Trophoblast cell (in vitro differentiated cells and primary cell): ENCODE results near the gene CIDEC.
A peak's percentile ranks its signal among the peaks of the same experiment; 100 is the strongest.

Source experiments
- DNase-seq, 2 donors: peaks; one replicate each; pipeline ENCODE4 v3.0.0-alpha.2; 2016
- H2AFZ ChIP-seq: 2 replicates; pipeline ENCODE4 v1.6.1; 2013; ENCODE audit warnings: low read length, moderate library complexity, mild to moderate bottlenecking; ENCODE audit not compliant: insufficient read depth, poor library complexity
- H2AK5ac ChIP-seq: 2 replicates; pipeline ENCODE4 v1.6.1; 2013; ENCODE audit warnings: mild to moderate bottlenecking, low read length
- H2BK120ac ChIP-seq: 2 replicates; pipeline ENCODE4 v1.6.1; 2013; ENCODE audit warnings: low read length, mild to moderate bottlenecking, moderate library complexity; ENCODE audit not compliant: insufficient read depth, poor library complexity
- H2BK12ac ChIP-seq: 2 replicates; pipeline ENCODE4 v1.6.1; 2013; ENCODE audit warnings: mild to moderate bottlenecking, low read length, moderate library complexity
- H2BK5ac ChIP-seq: 2 replicates; pipeline ENCODE4 v1.6.1; 2013; ENCODE audit warnings: low read length, low read depth, moderate library complexity, mild to moderate bottlenecking; ENCODE audit not compliant: poor library complexity
- H3K14ac ChIP-seq: 2 replicates; pipeline ENCODE4 v1.6.1; 2013; ENCODE audit warnings: mild to moderate bottlenecking, low read length
- H3K18ac ChIP-seq: 2 replicates; pipeline ENCODE4 v1.6.1; 2013; ENCODE audit warnings: mild to moderate bottlenecking, low read length
- H3K23ac ChIP-seq: 2 replicates; pipeline ENCODE4 v1.6.1; 2013; ENCODE audit warnings: low read length
- H3K27ac ChIP-seq: 2 replicates; pipeline ENCODE4 v1.5.1; 2013; ENCODE audit warnings: low read depth, mild to moderate bottlenecking, inconsistent platforms, low read length, moderate library complexity
- H3K27me3 ChIP-seq: 2 replicates; pipeline ENCODE4 v1.6.1; 2013; ENCODE audit warnings: inconsistent platforms, mild to moderate bottlenecking, low read length, moderate library complexity; ENCODE audit not compliant: insufficient read depth
- H3K36me3 ChIP-seq, 2 experiments: 1 replicate in 1 of 2; 2 replicates in 1 of 2; pipeline ENCODE4 v1.6.1; 2013; ENCODE audit warnings: low read length in 2 of 2, mild to moderate bottlenecking in 2 of 2, moderate library complexity in 1 of 2; ENCODE audit not compliant: insufficient read depth in 2 of 2, control insufficient read depth in 1 of 2
- H3K4ac ChIP-seq: 2 replicates; pipeline ENCODE4 v1.6.1; 2013; ENCODE audit warnings: low read depth, mild to moderate bottlenecking, low read length, moderate library complexity
- H3K4me1 ChIP-seq, 2 experiments: 1 replicate in 1 of 2; 2 replicates in 1 of 2; pipeline ENCODE4 v1.6.1; 2013; ENCODE audit warnings: low read length in 2 of 2, mild to moderate bottlenecking in 2 of 2, moderate library complexity in 1 of 2; ENCODE audit not compliant: insufficient read depth in 2 of 2, control insufficient read depth in 1 of 2
- H3K4me2 ChIP-seq: 2 replicates; pipeline ENCODE4 v1.6.1; 2013; ENCODE audit warnings: inconsistent platforms, mild to moderate bottlenecking, low read length, moderate library complexity
- H3K4me3 ChIP-seq: 2 replicates; pipeline ENCODE4 v1.5.1; 2013; ENCODE audit warnings: mild to moderate bottlenecking, low read depth, low read length, inconsistent platforms
- H3K79me1 ChIP-seq: one replicate; pipeline ENCODE4 v1.6.1; 2013; ENCODE audit warnings: low read length
- H3K79me2 ChIP-seq: 2 replicates; pipeline ENCODE4 v1.6.1; 2013; ENCODE audit warnings: low read length, mild to moderate bottlenecking; ENCODE audit not compliant: control insufficient read depth, insufficient read depth, poor library complexity
- H3K9ac ChIP-seq: 2 replicates; pipeline ENCODE4 v1.6.1; 2013; ENCODE audit warnings: mild to moderate bottlenecking, low read length
- H3K9me3 ChIP-seq: 2 replicates; pipeline ENCODE4 v1.6.1; 2013; ENCODE audit warnings: low read depth, mild to moderate bottlenecking, control low read depth, inconsistent platforms, low read length; ENCODE audit not compliant: insufficient read depth
- H4K12ac ChIP-seq: 2 replicates; pipeline ENCODE4 v1.6.1; 2013; ENCODE audit warnings: low read depth, mild to moderate bottlenecking, low read length, moderate library complexity
- H4K8ac ChIP-seq: 2 replicates; pipeline ENCODE4 v1.6.1; 2013; ENCODE audit warnings: low read depth, mild to moderate bottlenecking, low read length, moderate library complexity
- H4K91ac ChIP-seq: one replicate; pipeline ENCODE4 v1.6.1; 2013; ENCODE audit warnings: low read depth, mild to moderate bottlenecking, low read length, moderate library complexity
- WGBS: extraction: QIAGEN DNeasy Blood & Tissue Kit; methylation state at CpG from one replicate; pipeline ENCODE4 v1.1.7; 2013; ENCODE audit warnings: missing lambda C conversion rate; ENCODE audit not compliant: insufficient read length, insufficient coverage; ENCODE audit errors: extremely low coverage; 5-methylcytosine and 5-hydroxymethylcytosine counted together

Gene CIDEC

GRCh38 chr3:9886328-9886727 lies 6.3 kb upstream of the CIDEC start:
- H2BK120ac ChIP-seq: no peak overlapping the region
- no peak overlapping the region for H3K27ac ChIP-seq
- peaks cover 15% of the 10 kb centered on the region for H3K79me1 ChIP-seq
- H3K36me3 ChIP-seq: no peaks in the 10 kb centered on the region
- H3K9ac ChIP-seq: no peak overlapping the region
- H3K14ac ChIP-seq: no peak overlapping the region
- H4K12ac ChIP-seq: no peak overlapping the region
- H2BK12ac ChIP-seq: peak overlapping the region; percentile 79
- H4K8ac ChIP-seq: no peak overlapping the region
- H2AFZ ChIP-seq: no peak overlapping the region
- no peak overlapping the region for H3K23ac ChIP-seq
- no peak overlapping the region for H2BK5ac ChIP-seq
- H3K4me3 ChIP-seq: no peak overlapping the region
- H3K27me3 ChIP-seq: no peaks in the 10 kb centered on the region
- no peak overlapping the region for H3K4me2 ChIP-seq
- no peak for DNase-seq
- H3K4me1 ChIP-seq: peaks cover 0 to 6% of the 10 kb centered on the region in 2 experiments
- H3K9me3 ChIP-seq: no peaks in the 10 kb centered on the region
- no peak overlapping the region for H3K18ac ChIP-seq
- peak overlapping the region; percentile 45 for H4K91ac ChIP-seq
- no peak overlapping the region for H2AK5ac ChIP-seq
- no peak overlapping the region for H3K4ac ChIP-seq
- H3K79me2 ChIP-seq: peaks cover 5% of the 10 kb centered on the region

- H2BK12ac ChIP-seq: peak overlapping the region; percentile 63
- H2AFZ ChIP-seq: no peak overlapping the region
- no peak overlapping the region for H3K14ac ChIP-seq
- peak overlapping the region; percentile 63 for H2BK120ac ChIP-seq
- peak overlapping the region; percentile 65 for H4K91ac ChIP-seq
- H3K27ac ChIP-seq: peak overlapping the region; percentile 92
- H3K4me2 ChIP-seq: no peak overlapping the region
- H3K4ac ChIP-seq: peak overlapping the region; percentile 53
- H4K8ac ChIP-seq: peak overlapping the region; percentile 33
- H3K4me3 ChIP-seq: no peak overlapping the region
- H3K79me2 ChIP-seq: no peaks in the 10 kb centered on the region
- no peaks in the 10 kb centered on the region for H3K36me3 ChIP-seq
- H3K9me3 ChIP-seq: no peaks in the 10 kb centered on the region
- no CpG with 5 or more reads among the region's 11 CpGs for WGBS
- H2AK5ac ChIP-seq: no peak overlapping the region
- peak overlapping the region; percentile 80 for H2BK5ac ChIP-seq
- peak; percentile 75 to 87 for DNase-seq
- no peak overlapping the region for H3K23ac ChIP-seq
- no peak overlapping the region for H4K12ac ChIP-seq
- peaks cover 9% of the 10 kb centered on the region for H3K79me1 ChIP-seq
- peaks cover 0 to 6% of the 10 kb centered on the region in 2 experiments for H3K4me1 ChIP-seq
- no peaks in the 10 kb centered on the region for H3K27me3 ChIP-seq
- H3K9ac ChIP-seq: no peak overlapping the region
- no peak overlapping the region for H3K18ac ChIP-seq
These were observed 4.6 kb upstream of the CIDEC start for GRCh38 chr3:9884555-9885165.

- no peaks in the 10 kb centered on the region for H3K27me3 ChIP-seq
- no peaks in the 10 kb centered on the region for H3K9me3 ChIP-seq
- peak overlapping the region; percentile 53 for H3K14ac ChIP-seq
- no peak overlapping the region for H3K23ac ChIP-seq
- H4K12ac ChIP-seq: no peak overlapping the region
- no peak overlapping the region for H3K9ac ChIP-seq
- no peak overlapping the region for H3K4me2 ChIP-seq
- no peaks in the 10 kb centered on the region for H3K79me2 ChIP-seq
- H2BK12ac ChIP-seq: peak overlapping the region; percentile 50
- H3K4me3 ChIP-seq: no peak overlapping the region
- peak overlapping the region; percentile 76 for H4K91ac ChIP-seq
- no CpG with 5 or more reads among the region's 7 CpGs for WGBS
- H2AK5ac ChIP-seq: no peak overlapping the region
- H3K79me1 ChIP-seq: peaks cover 9% of the 10 kb centered on the region
- no peak overlapping the region for H3K18ac ChIP-seq
- peak overlapping the region; percentile 29 for H4K8ac ChIP-seq
- H3K36me3 ChIP-seq: no peaks in the 10 kb centered on the region
- peak overlapping the region; percentile 94 for H2BK120ac ChIP-seq
- H3K4me1 ChIP-seq: peaks cover 0 to 6% of the 10 kb centered on the region in 2 experiments
- peak overlapping the region; percentile 94 for H2BK5ac ChIP-seq
- peak in 1 of 2 donors; percentile 23 for DNase-seq
- peak overlapping the region; percentile 92 for H3K27ac ChIP-seq
- no peak overlapping the region for H2AFZ ChIP-seq
- H3K4ac ChIP-seq: no peak overlapping the region
These were observed 3.9 kb upstream of the CIDEC start for GRCh38 chr3:9883706-9884554.

GRCh38 chr3:9881441-9881840 lies 1.4 kb upstream of the CIDEC start:
- H3K23ac ChIP-seq: no peak overlapping the region
- H3K79me1 ChIP-seq: peaks cover 9% of the 10 kb centered on the region
- no peak overlapping the region for H4K12ac ChIP-seq
- no peak overlapping the region for H3K18ac ChIP-seq
- no peak overlapping the region for H2AFZ ChIP-seq
- H2BK12ac ChIP-seq: no peak overlapping the region
- no peak overlapping the region for H3K9ac ChIP-seq
- peaks cover 0 to 6% of the 10 kb centered on the region in 2 experiments for H3K4me1 ChIP-seq
- no peak overlapping the region for H2BK120ac ChIP-seq
- no peak overlapping the region for H4K8ac ChIP-seq
- WGBS: no CpG with 5 or more reads among the region's 1 CpG
- H2BK5ac ChIP-seq: no peak overlapping the region
- no peak overlapping the region for H3K4me3 ChIP-seq
- no peaks in the 10 kb centered on the region for H3K9me3 ChIP-seq
- no peak overlapping the region for H2AK5ac ChIP-seq
- no peak overlapping the region for H3K4me2 ChIP-seq
- H3K4ac ChIP-seq: no peak overlapping the region
- H4K91ac ChIP-seq: no peak overlapping the region
- no peaks in the 10 kb centered on the region for H3K36me3 ChIP-seq
- no peak overlapping the region for H3K27ac ChIP-seq
- no peaks in the 10 kb centered on the region for H3K79me2 ChIP-seq
- DNase-seq: no peak
- H3K14ac ChIP-seq: no peak overlapping the region
- no peaks in the 10 kb centered on the region for H3K27me3 ChIP-seq
